HCT116 (cell line): ENCODE data around the gene SLC25A47. TPM values are rescaled to one million over a fixed set of nuclear protein-coding genes. Genes with fewer than 3 reads are reported as not detected.

Experiments
- ATAC-seq: fragments of 200-7000 bp; cut with Tn5 transposase; 2 replicates; pipeline ENCODE4 v1.9.1; 2020; ENCODE audit warnings: mild to moderate bottlenecking, moderate library complexity
- BruUV-seq: library from RNA; stranded (reverse); fragments of 400-500 nt; replicated peaks from 2 replicates; lab custom pipeline; 2021; lab: Mats Ljungman, UMichigan
- CTCF ChIA-PET: fragments of 300-600 bp; sonication (Branson Sonifier 250); formaldehyde crosslinking; loops from one replicate; lab custom pipeline; 2021; ENCODE audit warnings: antibody characterized with exemption; lab: Charles Lee
- POLR2A ChIA-PET: fragments of 300-600, 350-600 bp; sonication (Branson Sonifier 250); formaldehyde crosslinking; loops from one replicate; lab custom pipeline; 2021; ENCODE audit warnings: antibody characterized with exemption; lab: Charles Lee
- RAD21 ChIA-PET, 2 experiments: fragments of 300-600 bp; sonication (Branson Sonifier 250); formaldehyde crosslinking; loops; one replicate each; lab custom pipeline; 2023; ENCODE audit warnings: low total read pairs in 2 of 2; ENCODE audit not compliant: uncharacterized antibody in 2 of 2, unreplicated experiment in 2 of 2, low non-redundant PET in 1 of 2; lab: Charles Lee
- DNase-seq: peaks from one replicate; pipeline ENCODE4 v3.0.0-alpha.2; 2010; ENCODE audit warnings: low read depth, low spot score
- H2AFZ ChIP-seq: fragments of 200-600 bp; shearing (Covaris generic), sonication (generic); 2 replicates; pipeline ENCODE4 v1.6.1; 2017; ENCODE audit warnings: low read depth, mixed run types, mixed read lengths, antibody characterized with exemption, low read length; ENCODE audit not compliant: poor library complexity, severe bottlenecking
- H3K27ac ChIP-seq: 2 replicates; pipeline ENCODE4 v1.5.1; 2012; ENCODE audit warnings: low read depth, low read length
- H3K27me3 ChIP-seq: fragments of 200-600 bp; sonication (generic); 2 replicates; pipeline ENCODE4 v1.6.1; 2016; ENCODE audit warnings: mixed run types, low read length, mixed read lengths; ENCODE audit not compliant: insufficient read depth
- H3K36me3 ChIP-seq, 2 experiments: fragments of 200-500 bp in 1 of 2; fragments of 200-600 bp in 1 of 2; sonication (Bioruptor generic) in 1 of 2; sonication (generic) in 1 of 2; 2 replicates each; pipeline versions ENCODE4 v1.5.1 to v1.6.1; 2014 to 2016; ENCODE audit warnings: low read length in 2 of 2, inconsistent platforms in 1 of 2, mixed read lengths in 1 of 2, mixed run types in 1 of 2; ENCODE audit not compliant: insufficient read depth in 2 of 2, control insufficient read depth in 1 of 2
- H3K4me1 ChIP-seq, 2 experiments: fragments of 200-600 bp in 1 of 2; sonication (generic) in 1 of 2; 2 replicates each; pipeline versions ENCODE4 v1.5.1 to v1.6.1; 2012 to 2017; ENCODE audit warnings: low read length in 2 of 2, inconsistent platforms in 1 of 2, mild to moderate bottlenecking in 1 of 2, mixed read lengths in 1 of 2, mixed run types in 1 of 2, moderate library complexity in 1 of 2; ENCODE audit not compliant: insufficient read depth in 2 of 2, control insufficient read depth in 1 of 2
- H3K4me2 ChIP-seq: fragments of 200-600 bp; sonication (generic); 2 replicates; pipeline ENCODE4 v1.6.1; 2017; ENCODE audit warnings: mixed run types, low read length, mixed read lengths
- H3K4me3 ChIP-seq, 2 experiments: fragments of 200-600 bp in 1 of 2; sonication (generic) in 1 of 2; replicated peaks in 1 of 2; 2 replicates each; pipeline ENCODE4 v1.5.1; 2011 to 2016; ENCODE audit warnings: low read length in 2 of 2, control low read depth in 1 of 2, low read depth in 1 of 2, mild to moderate bottlenecking in 1 of 2, mixed read lengths in 1 of 2, mixed run types in 1 of 2
- H3K79me2 ChIP-seq: fragments of 200-600 bp; sonication (generic); 2 replicates; pipeline ENCODE4 v1.6.1; 2017; ENCODE audit warnings: mild to moderate bottlenecking, mixed run types, low read length, moderate library complexity, mixed read lengths; ENCODE audit not compliant: insufficient read depth
- H3K9ac ChIP-seq: fragments of 200-600 bp; sonication (generic); 2 replicates; pipeline ENCODE4 v1.6.1; 2016; ENCODE audit warnings: low read length, mixed read lengths
- H3K9me2 ChIP-seq: fragments of 200-600 bp; sonication (generic), shearing (Covaris generic); 2 replicates; pipeline ENCODE4 v1.6.1; 2017; ENCODE audit warnings: mixed run types, mild to moderate bottlenecking, moderate library complexity; ENCODE audit not compliant: insufficient read depth
- H3K9me3 ChIP-seq, 2 experiments: fragments of 200-500 bp in 1 of 2; fragments of 200-600 bp in 1 of 2; sonication (Bioruptor generic) in 1 of 2; sonication (generic) in 1 of 2; 2 replicates each; pipeline ENCODE4 v1.6.1; 2014 to 2017; ENCODE audit warnings: low read length in 2 of 2, mixed read lengths in 2 of 2, inconsistent platforms in 1 of 2, low read depth in 1 of 2, mild to moderate bottlenecking in 1 of 2, mixed run types in 1 of 2, moderate library complexity in 1 of 2; ENCODE audit not compliant: control insufficient read depth in 1 of 2, insufficient read depth in 1 of 2
- H4K20me1 ChIP-seq: fragments of 200-600 bp; sonication (generic), shearing (Covaris generic); 2 replicates; pipeline ENCODE4 v1.6.1; 2017; ENCODE audit warnings: mixed run types, mild to moderate bottlenecking, moderate library complexity; ENCODE audit not compliant: insufficient read depth
- CEBPB ChIP-seq: IDR thresholded peaks from 2 replicates; pipeline ENCODE4 v1.6.1; 2012; ENCODE audit warnings: low read depth
- ELF1 ChIP-seq: IDR thresholded peaks from 2 replicates; pipeline ENCODE4 v1.6.1; 2012; ENCODE audit warnings: low read depth, borderline replicate concordance
- FOSL1 ChIP-seq: IDR thresholded peaks from 2 replicates; pipeline ENCODE4 v1.6.1; 2012; ENCODE audit warnings: low read depth
- JUND ChIP-seq: IDR thresholded peaks from 2 replicates; pipeline ENCODE4 v1.6.1; 2012
- POLR2AphosphoS5 ChIP-seq: IDR thresholded peaks from 2 replicates; pipeline ENCODE4 v1.6.1; 2011; ENCODE audit warnings: mild to moderate bottlenecking, low read depth, low read length, moderate library complexity
- SIN3A ChIP-seq: IDR thresholded peaks from 2 replicates; pipeline ENCODE4 v1.6.1; 2012; ENCODE audit warnings: low read depth
- SP1 ChIP-seq: IDR thresholded peaks from 2 replicates; pipeline ENCODE4 v1.6.1; 2012; ENCODE audit warnings: low read depth
- TCF7L2 ChIP-seq: IDR thresholded peaks from 2 replicates; pipeline ENCODE4 v1.7.0; 2011; ENCODE audit warnings: borderline replicate concordance, inconsistent platforms; ENCODE audit not compliant: insufficient read depth, insufficient read length; ENCODE audit errors: extremely low read depth
- ZFX ChIP-seq: fragments of 450-650 bp; IDR thresholded peaks from 2 replicates; pipeline ENCODE4 v1.6.1; 2017
- ZNF274 ChIP-seq: fragments of 200-500 bp; sonication (Bioruptor generic); IDR thresholded peaks from 2 replicates; pipeline ENCODE4 v1.6.1; 2014; ENCODE audit warnings: mild to moderate bottlenecking, low read depth, low read length, inconsistent platforms
- intact Hi-C: fragments of 100-400 bp; cut with micrococcal nuclease; formaldehyde crosslinking; loops from 2 replicates; pipeline ENCODE4 v1.10.0; 2022
- total RNA-seq: library from RNA; stranded (reverse); gene quantifications from one replicate; pipeline ENCODE4 v1.2.1, GENCODE V29; 2021; ENCODE audit not compliant: unreplicated experiment
- TF ChIP-seq, protein P1 (sequence below): IDR thresholded peaks from 2 replicates; pipeline ENCODE4 v1.6.1; 2012
- TF ChIP-seq, protein P2 (sequence below), 3 experiments: fragments of 200-600 bp in 1 of 3; sonication (generic) in 1 of 3; IDR thresholded peaks in 2 of 3; conservative IDR thresholded peaks in 1 of 3; 2 replicates each; pipeline ENCODE4 v1.5.1; 2012 to 2017; ENCODE audit warnings: low read depth in 2 of 3, low read length in 2 of 3, antibody characterized with exemption in 1 of 3, borderline replicate concordance in 1 of 3, control low read depth in 1 of 3, mild to moderate bottlenecking in 1 of 3, mixed read lengths in 1 of 3, mixed run types in 1 of 3, moderate library complexity in 1 of 3; ENCODE audit not compliant: insufficient read depth in 1 of 3
- TF ChIP-seq, protein P3 (sequence below): IDR thresholded peaks from 2 replicates; pipeline ENCODE4 v1.6.1; 2012; ENCODE audit warnings: low read depth

SLC25A47 gene
- total RNA-seq, 1 experiment from 2014 or later = 0.17 TPM

DNA sequence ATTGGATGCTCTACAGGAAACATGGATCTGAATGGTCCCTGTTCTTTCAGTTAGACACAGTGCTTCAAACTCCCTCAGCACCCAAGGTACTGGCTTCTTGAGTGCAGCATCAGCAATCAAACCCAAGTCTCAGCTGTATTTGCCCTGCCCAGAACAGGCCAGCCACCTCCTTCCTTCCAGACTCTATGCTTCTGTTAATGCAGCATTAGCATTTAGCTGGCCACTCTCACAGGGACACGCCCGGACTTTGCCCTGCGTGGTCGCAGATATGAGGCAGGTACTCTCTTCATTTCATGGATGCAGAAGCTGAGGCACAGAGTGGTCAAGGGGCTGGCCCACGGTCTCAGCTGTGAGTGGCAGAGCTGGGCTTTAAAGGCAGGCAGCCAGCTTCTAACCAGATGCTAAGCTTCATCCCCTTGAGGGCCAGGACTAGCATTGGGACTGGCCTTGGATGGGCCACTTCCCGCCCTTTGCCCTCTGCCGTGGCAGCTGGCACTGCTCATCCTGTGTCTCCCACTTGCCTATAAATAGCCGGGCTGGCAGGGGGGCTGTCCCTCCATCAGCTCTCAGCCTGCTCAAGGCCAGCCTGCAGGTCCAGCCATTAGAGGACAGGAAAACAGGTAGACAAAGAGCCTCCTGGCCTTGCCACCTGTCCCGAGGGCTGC, 1.5 kb upstream of the SLC25A47 start:
- Histone ChIP-seq H3K4me1 (peaks cover 3 to 13% of the 10 kb centered on the region in 2 experiments; a peak in 3 of 4 replicates), H3K9ac (no peak overlapping the region), H3K4me2 (no peak overlapping the region), H2AFZ (no peak overlapping the region), H4K20me1 (no peaks in the 10 kb centered on the region), H3K36me3 (no peaks in the 10 kb centered on the region), H3K4me3 (no peak overlapping the region), H3K27ac (no peak overlapping the region), H3K9me3 (no peaks in the 10 kb centered on the region), H3K79me2 (no peaks in the 10 kb centered on the region), H3K27me3 (no peaks in the 10 kb centered on the region), H3K9me2 (no peaks in the 10 kb centered on the region)
- TF ChIP-seq SIN3A = no peak
- no peak for TF ChIP-seq ELF1
- intact Hi-C loops = no loop called here
- no peak for ATAC-seq
- ChIA-PET CTCF (no interaction called here), RAD21 (no interaction called here), POLR2A (no interaction called here)
- BruUV-seq = no TSS peak
- DNase-seq = no peak

DNA sequence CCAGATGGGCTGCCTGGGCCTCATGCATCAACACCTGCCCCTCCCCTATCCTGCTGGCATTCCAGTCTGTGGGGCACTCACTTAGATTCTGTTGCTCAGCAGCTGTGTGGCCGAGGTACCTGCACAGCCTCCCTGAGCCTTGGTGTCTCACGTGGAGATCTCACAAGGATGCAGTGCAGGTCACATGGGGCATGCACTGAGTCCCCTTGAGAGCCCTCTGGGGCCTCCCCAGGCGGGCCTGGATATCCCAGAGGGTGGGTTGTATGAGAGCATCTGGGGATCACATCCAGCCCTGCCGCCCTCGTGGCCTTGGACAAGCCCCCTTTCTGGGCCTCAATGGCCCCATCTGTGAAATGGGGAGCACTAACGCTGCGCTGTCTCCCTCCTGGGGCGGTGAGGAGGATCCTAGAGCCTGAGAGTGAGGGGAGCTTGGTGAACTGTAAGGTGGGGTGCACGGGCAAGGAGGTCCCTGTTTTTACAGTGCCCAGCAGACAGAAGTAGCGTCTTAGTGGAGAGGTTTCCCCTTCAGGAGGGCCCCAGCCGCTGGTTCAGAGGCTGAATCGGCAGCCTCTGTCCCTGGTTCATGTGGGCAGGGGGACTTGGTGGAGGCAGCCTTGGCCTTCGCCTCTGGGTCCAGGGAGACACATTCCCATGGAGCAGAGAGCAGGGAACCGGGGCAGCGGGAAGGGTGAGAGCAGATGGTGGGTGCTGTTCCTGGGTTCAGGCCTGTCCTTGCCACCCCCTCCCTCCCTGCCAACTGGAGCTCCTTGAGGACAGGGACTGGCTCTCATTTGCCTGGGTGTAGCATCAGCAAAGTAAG, 791 bp upstream of the SLC25A47 start:
- Histone ChIP-seq H3K79me2 (no peaks in the 10 kb centered on the region), H3K27me3 (no peaks in the 10 kb centered on the region), H3K27ac (no peak overlapping the region), H3K9ac (no peak overlapping the region), H3K9me3 (no peaks in the 10 kb centered on the region), H4K20me1 (no peaks in the 10 kb centered on the region), H3K36me3 (no peaks in the 10 kb centered on the region), H3K4me2 (no peak overlapping the region), H3K4me1 (peaks cover 3 to 13% of the 10 kb centered on the region in 2 experiments; a peak in 3 of 4 replicates), H3K9me2 (no peaks in the 10 kb centered on the region), H3K4me3 (no peak overlapping the region), H2AFZ (no peak overlapping the region)
- DNase-seq = no peak
- no peak for ATAC-seq
- no TSS peak for BruUV-seq
- ChIA-PET POLR2A (no interaction called here), CTCF (no interaction called here), RAD21 (no interaction called here)
- intact Hi-C loops = no loop called here
- TF ChIP-seq, protein P1, sequence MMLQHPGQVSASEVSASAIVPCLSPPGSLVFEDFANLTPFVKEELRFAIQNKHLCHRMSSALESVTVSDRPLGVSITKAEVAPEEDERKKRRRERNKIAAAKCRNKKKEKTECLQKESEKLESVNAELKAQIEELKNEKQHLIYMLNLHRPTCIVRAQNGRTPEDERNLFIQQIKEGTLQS = no peak
- TF ChIP-seq SIN3A (no peak), CEBPB (no peak), TCF7L2 (no peak), FOSL1 (no peak), ZNF274 (no peak), JUND (no peak), ZFX (no peak), SP1 (no peak), ELF1 (no peak), POLR2AphosphoS5 (no peak)
- TF ChIP-seq, protein P2, sequence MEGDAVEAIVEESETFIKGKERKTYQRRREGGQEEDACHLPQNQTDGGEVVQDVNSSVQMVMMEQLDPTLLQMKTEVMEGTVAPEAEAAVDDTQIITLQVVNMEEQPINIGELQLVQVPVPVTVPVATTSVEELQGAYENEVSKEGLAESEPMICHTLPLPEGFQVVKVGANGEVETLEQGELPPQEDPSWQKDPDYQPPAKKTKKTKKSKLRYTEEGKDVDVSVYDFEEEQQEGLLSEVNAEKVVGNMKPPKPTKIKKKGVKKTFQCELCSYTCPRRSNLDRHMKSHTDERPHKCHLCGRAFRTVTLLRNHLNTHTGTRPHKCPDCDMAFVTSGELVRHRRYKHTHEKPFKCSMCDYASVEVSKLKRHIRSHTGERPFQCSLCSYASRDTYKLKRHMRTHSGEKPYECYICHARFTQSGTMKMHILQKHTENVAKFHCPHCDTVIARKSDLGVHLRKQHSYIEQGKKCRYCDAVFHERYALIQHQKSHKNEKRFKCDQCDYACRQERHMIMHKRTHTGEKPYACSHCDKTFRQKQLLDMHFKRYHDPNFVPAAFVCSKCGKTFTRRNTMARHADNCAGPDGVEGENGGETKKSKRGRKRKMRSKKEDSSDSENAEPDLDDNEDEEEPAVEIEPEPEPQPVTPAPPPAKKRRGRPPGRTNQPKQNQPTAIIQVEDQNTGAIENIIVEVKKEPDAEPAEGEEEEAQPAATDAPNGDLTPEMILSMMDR (IDR thresholded peaks at IDR 0.05 in 2 of 3, conservative IDR thresholded peaks at IDR 0.05 in 1 of 3; ENCODE audit: borderline replicate concordance in 1 of 3, insufficient read depth in 1 of 3, low read depth in 2 of 3, low read length in 2 of 3) = no peak
- TF ChIP-seq, protein P3, sequence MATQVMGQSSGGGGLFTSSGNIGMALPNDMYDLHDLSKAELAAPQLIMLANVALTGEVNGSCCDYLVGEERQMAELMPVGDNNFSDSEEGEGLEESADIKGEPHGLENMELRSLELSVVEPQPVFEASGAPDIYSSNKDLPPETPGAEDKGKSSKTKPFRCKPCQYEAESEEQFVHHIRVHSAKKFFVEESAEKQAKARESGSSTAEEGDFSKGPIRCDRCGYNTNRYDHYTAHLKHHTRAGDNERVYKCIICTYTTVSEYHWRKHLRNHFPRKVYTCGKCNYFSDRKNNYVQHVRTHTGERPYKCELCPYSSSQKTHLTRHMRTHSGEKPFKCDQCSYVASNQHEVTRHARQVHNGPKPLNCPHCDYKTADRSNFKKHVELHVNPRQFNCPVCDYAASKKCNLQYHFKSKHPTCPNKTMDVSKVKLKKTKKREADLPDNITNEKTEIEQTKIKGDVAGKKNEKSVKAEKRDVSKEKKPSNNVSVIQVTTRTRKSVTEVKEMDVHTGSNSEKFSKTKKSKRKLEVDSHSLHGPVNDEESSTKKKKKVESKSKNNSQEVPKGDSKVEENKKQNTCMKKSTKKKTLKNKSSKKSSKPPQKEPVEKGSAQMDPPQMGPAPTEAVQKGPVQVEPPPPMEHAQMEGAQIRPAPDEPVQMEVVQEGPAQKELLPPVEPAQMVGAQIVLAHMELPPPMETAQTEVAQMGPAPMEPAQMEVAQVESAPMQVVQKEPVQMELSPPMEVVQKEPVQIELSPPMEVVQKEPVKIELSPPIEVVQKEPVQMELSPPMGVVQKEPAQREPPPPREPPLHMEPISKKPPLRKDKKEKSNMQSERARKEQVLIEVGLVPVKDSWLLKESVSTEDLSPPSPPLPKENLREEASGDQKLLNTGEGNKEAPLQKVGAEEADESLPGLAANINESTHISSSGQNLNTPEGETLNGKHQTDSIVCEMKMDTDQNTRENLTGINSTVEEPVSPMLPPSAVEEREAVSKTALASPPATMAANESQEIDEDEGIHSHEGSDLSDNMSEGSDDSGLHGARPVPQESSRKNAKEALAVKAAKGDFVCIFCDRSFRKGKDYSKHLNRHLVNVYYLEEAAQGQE = no peak
